ENCODE measurements around the gene E2F8.

DNA sequence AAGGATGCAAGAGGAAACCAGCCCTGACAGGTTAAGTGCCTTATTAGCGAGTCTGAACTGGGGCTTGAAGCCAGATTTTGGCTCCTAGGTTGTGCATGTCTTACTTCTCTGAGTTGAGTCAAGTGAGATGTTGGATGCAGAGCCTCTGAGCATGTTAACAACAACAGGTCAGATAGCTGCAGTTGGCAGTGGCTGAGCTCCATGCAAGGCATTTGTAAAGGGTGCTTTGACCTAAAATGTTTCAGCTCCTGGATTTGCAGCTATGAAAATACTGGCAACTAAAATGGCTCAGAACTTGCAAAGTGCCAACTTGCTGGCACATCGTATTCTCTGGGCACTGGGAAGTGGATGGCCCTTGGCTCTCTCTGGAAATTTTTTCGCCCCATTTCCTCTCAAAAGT lies 22.5 kb downstream of the E2F8 start:
- TF ChIP-seq, protein P1, sequence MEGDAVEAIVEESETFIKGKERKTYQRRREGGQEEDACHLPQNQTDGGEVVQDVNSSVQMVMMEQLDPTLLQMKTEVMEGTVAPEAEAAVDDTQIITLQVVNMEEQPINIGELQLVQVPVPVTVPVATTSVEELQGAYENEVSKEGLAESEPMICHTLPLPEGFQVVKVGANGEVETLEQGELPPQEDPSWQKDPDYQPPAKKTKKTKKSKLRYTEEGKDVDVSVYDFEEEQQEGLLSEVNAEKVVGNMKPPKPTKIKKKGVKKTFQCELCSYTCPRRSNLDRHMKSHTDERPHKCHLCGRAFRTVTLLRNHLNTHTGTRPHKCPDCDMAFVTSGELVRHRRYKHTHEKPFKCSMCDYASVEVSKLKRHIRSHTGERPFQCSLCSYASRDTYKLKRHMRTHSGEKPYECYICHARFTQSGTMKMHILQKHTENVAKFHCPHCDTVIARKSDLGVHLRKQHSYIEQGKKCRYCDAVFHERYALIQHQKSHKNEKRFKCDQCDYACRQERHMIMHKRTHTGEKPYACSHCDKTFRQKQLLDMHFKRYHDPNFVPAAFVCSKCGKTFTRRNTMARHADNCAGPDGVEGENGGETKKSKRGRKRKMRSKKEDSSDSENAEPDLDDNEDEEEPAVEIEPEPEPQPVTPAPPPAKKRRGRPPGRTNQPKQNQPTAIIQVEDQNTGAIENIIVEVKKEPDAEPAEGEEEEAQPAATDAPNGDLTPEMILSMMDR (IDR thresholded peaks at IDR 0.05), result no peak
- TF ChIP-seq EZH2 (IDR thresholded peaks at IDR 0.05; ENCODE audit: borderline replicate concordance, insufficient read depth, low read depth, low read length, poor library complexity, severe bottlenecking), result no peak

Measured in B cell (primary cell).